CD4-positive, alpha-beta memory T cell (primary cell): ENCODE data around the gene MORC3. TPM values are rescaled to one million over a fixed set of nuclear protein-coding genes. Genes with fewer than 3 reads are reported as not detected.
A peak's percentile ranks its signal among the peaks of the same experiment; 100 is the strongest.
"Not testable (repeated sequence)": the region's sequence is repeated elsewhere in the genome, so short reads cannot be mapped to it uniquely, and the experiment has no call there.

Experiments
- CTCF ChIA-PET: fragments of 350-600 bp; sonication (Branson Sonifier 250); formaldehyde crosslinking; loops from one replicate; lab custom pipeline; 2021; ENCODE audit warnings: inconsistent platforms; ENCODE audit not compliant: partially characterized antibody; lab: Charles Lee
- POLR2A ChIA-PET: fragments of 350-600 bp; sonication (Branson Sonifier 250); formaldehyde crosslinking; loops from one replicate; lab custom pipeline; 2021; ENCODE audit not compliant: partially characterized antibody; lab: Charles Lee
- DNase-seq, 5 donors: peaks; one replicate each; pipeline versions ENCODE4 v3.0.0 to v3.0.0-alpha.2; 2020 to 2022; ENCODE audit warnings: mixed read lengths in 1 of 5
- H3K27ac ChIP-seq: one replicate; pipeline ENCODE4 v1.7.0; 2013; ENCODE audit warnings: low read depth, low read length
- H3K27me3 ChIP-seq: 2 replicates; pipeline ENCODE4 v1.7.0; 2013; ENCODE audit warnings: mild to moderate bottlenecking, low read length, moderate library complexity; ENCODE audit not compliant: insufficient read depth
- H3K36me3 ChIP-seq: 2 replicates; pipeline ENCODE4 v1.7.0; 2013; ENCODE audit warnings: mild to moderate bottlenecking, low read length, moderate library complexity; ENCODE audit not compliant: insufficient read depth
- H3K4me1 ChIP-seq: 2 replicates; pipeline ENCODE4 v1.7.0; 2013; ENCODE audit warnings: mild to moderate bottlenecking, low read length, moderate library complexity; ENCODE audit not compliant: insufficient read depth
- H3K4me3 ChIP-seq, 2 donors: one replicate each; pipeline ENCODE4 v1.7.0; 2013; ENCODE audit warnings: low read length in 2 of 2, mild to moderate bottlenecking in 1 of 2
- H3K9me3 ChIP-seq, 2 donors: one replicate each; pipeline ENCODE4 v1.7.0; 2013; ENCODE audit warnings: low read length in 2 of 2, control low read depth in 1 of 2; ENCODE audit not compliant: control insufficient read depth in 1 of 2
- H3K27ac Mint-ChIP-seq, 7 donors: one replicate each; pipeline ENCODE4 v1.8.0; 2020 to 2021; ENCODE audit warnings: mixed read lengths in 7 of 7, mild to moderate bottlenecking in 6 of 7, inconsistent platforms in 3 of 7, moderate library complexity in 3 of 7
- H3K27me3 Mint-ChIP-seq, 2 donors: one replicate each; pipeline ENCODE4 v1.8.0; 2020 to 2021; ENCODE audit warnings: mixed read lengths in 2 of 2
- H3K36me3 Mint-ChIP-seq, 2 donors: one replicate each; pipeline ENCODE4 v1.8.0; 2020 to 2021; ENCODE audit warnings: mixed read lengths in 2 of 2, inconsistent platforms in 1 of 2, mild to moderate bottlenecking in 1 of 2
- H3K4me1 Mint-ChIP-seq, 4 donors: one replicate each; pipeline ENCODE4 v1.8.0; 2020 to 2021; ENCODE audit warnings: mixed read lengths in 4 of 4, mild to moderate bottlenecking in 1 of 4
- H3K4me3 Mint-ChIP-seq, 8 donors: one replicate each; pipeline ENCODE4 v1.8.0; 2020 to 2021; ENCODE audit warnings: mixed read lengths in 8 of 8, mild to moderate bottlenecking in 7 of 8, moderate library complexity in 6 of 8, inconsistent platforms in 3 of 8
- H3K9me3 Mint-ChIP-seq, 8 donors: one replicate each; pipeline ENCODE4 v1.8.0; 2020 to 2021; ENCODE audit warnings: mixed read lengths in 8 of 8, mild to moderate bottlenecking in 5 of 8, inconsistent platforms in 3 of 8, moderate library complexity in 1 of 8
- intact Hi-C: fragments of 100-400 bp; cut with micrococcal nuclease; formaldehyde crosslinking; loops from one replicate; pipeline ENCODE4 v1.15.1; 2023
- polyA plus RNA-seq, 2 donors: library from polyadenylated mRNA; unstranded; fragments of 300-500 nt; fragmentation: Illumina TruSeq; gene quantifications; one replicate each; pipeline ENCODE4 v1.2.3, GENCODE V29; 2021
- total RNA-seq, 2 experiments: library from RNA; stranded (reverse); gene quantifications; one replicate each; pipeline ENCODE4 v1.2.3, GENCODE V29; 2021

Gene MORC3
- total and polyA plus RNA-seq, 4 experiments from 2014 or later = 31.8 to 108 (median 75.2) TPM

- POLR2A ChIA-PET = interaction anchor here (1.1 to 1.7 kb wide), 3 partner anchors 25 to 316 kb away, joined by 3 to 4 read pairs (median 3); partner anchors contain the start of gene MORC3
- Histone ChIP-seq H3K9me3 (no peaks in the 10 kb centered on the region), H3K4me3 (peak within 1 kb of the TSS; percentile 48 to 66), H3K27me3 (no peaks in the 10 kb centered on the region), H3K36me3 (no peaks in the 10 kb centered on the region), H3K4me1 (peaks cover 11% of the 10 kb centered on the region), H3K27ac (peak within 1 kb of the TSS; percentile 56)
- CTCF ChIA-PET = interaction anchor here (1.1 kb wide), 1 partner anchor 246 kb away, joined by 3 read pairs; no protein-coding TSS in a partner anchor
- peak within 1 kb of the TSS; percentile 81 to 90 (median 84) for H3K4me3 Mint-ChIP-seq
- peak within 1 kb of the TSS in 6 of 7 donors; percentile 72 to 86 (median 78) for H3K27ac Mint-ChIP-seq
- DNase-seq = peak; percentile 72 to 88 (median 82)
- intact Hi-C loops = loop anchor here (1.0 to 5.0 kb wide), 2 partner anchors 229 to 243 kb away; partner anchors contain the start of gene DOP1B
- no peaks in the 10 kb centered on the region for H3K27me3 Mint-ChIP-seq
- H3K4me1 Mint-ChIP-seq = peaks cover 7 to 15% (median 9%) of the 10 kb centered on the region in 4 donors
- peaks cover 0 to 2% of the 10 kb centered on the region in 2 donors for H3K36me3 Mint-ChIP-seq
- no peaks in the 10 kb centered on the region for H3K9me3 Mint-ChIP-seq
These were observed 65.4 kb downstream of the MORC3 start, which contains the start of gene CHAF1B for GRCh38 chr21:36385233-36386030. Gene CHAF1B, plus strand, starts transcription at chr21:36385392. Its CDS starts 745 bp downstream, at chr21:36386137.

GRCh38 chr21:36386031-36386642, 66.1 kb downstream of the MORC3 start:
- H3K27ac Mint-ChIP-seq = peak overlapping the region in 6 of 7 donors; percentile 72 to 86 (median 78)
- H3K27ac ChIP-seq = peak overlapping the region; percentile 56
- H3K4me1 ChIP-seq = peaks cover 11% of the 10 kb centered on the region
- CTCF ChIA-PET = interaction anchor here (1.1 kb wide), 1 partner anchor 247 kb away, joined by 3 read pairs; no protein-coding TSS in a partner anchor
- peak overlapping the region; percentile 48 to 66 for H3K4me3 ChIP-seq
- no peaks in the 10 kb centered on the region for H3K9me3 ChIP-seq
- no peaks in the 10 kb centered on the region for H3K27me3 Mint-ChIP-seq
- peaks cover 7 to 15% (median 9%) of the 10 kb centered on the region in 4 donors for H3K4me1 Mint-ChIP-seq
- no peak for DNase-seq
- peaks cover 0 to 2% of the 10 kb centered on the region in 2 donors for H3K36me3 Mint-ChIP-seq
- intact Hi-C loops = loop anchor here (5.0 kb wide), 1 partner anchor 244 kb away; no protein-coding TSS in a partner anchor
- POLR2A ChIA-PET = interaction anchor here (1.1 to 1.2 kb wide), 2 partner anchors 24 to 317 kb away, joined by 3 read pairs; no protein-coding TSS in a partner anchor
- no peaks in the 10 kb centered on the region for H3K9me3 Mint-ChIP-seq
- no peaks in the 10 kb centered on the region for H3K27me3 ChIP-seq
- no peaks in the 10 kb centered on the region for H3K36me3 ChIP-seq
- H3K4me3 Mint-ChIP-seq = peak overlapping the region; percentile 81 to 90 (median 84)

GRCh38 chr21:36388096-36388495, 68.1 kb downstream of the MORC3 start:
- Mint-ChIP-seq H3K4me3 (no peak overlapping the region), H3K9me3 (peaks cover 0 to 5% (median 0%) of the 10 kb centered on the region in 8 donors), H3K4me1 (peaks cover 4 to 11% (median 7%) of the 10 kb centered on the region in 4 donors), H3K36me3 (peaks cover 3 to 5% of the 10 kb centered on the region in 2 donors), H3K27ac (no peak overlapping the region), H3K27me3 (no peaks in the 10 kb centered on the region)
- H3K27me3 ChIP-seq = no peaks in the 10 kb centered on the region
- no peak overlapping the region for H3K27ac ChIP-seq
- H3K4me3 ChIP-seq = no peak overlapping the region
- ChIA-PET CTCF (interaction anchor here (0.7 to 1.5 kb wide), 2 partner anchors 11 to 307 kb away, joined by 3 to 4 read pairs; no protein-coding TSS in a partner anchor), POLR2A (no interaction called here)
- no peaks in the 10 kb centered on the region for H3K9me3 ChIP-seq
- peaks cover 11% of the 10 kb centered on the region for H3K4me1 ChIP-seq
- intact Hi-C loops = loop anchor here (5.0 kb wide), 1 partner anchor 246 kb away; no protein-coding TSS in a partner anchor
- DNase-seq = no peak
- H3K36me3 ChIP-seq = no peaks in the 10 kb centered on the region

DNA sequence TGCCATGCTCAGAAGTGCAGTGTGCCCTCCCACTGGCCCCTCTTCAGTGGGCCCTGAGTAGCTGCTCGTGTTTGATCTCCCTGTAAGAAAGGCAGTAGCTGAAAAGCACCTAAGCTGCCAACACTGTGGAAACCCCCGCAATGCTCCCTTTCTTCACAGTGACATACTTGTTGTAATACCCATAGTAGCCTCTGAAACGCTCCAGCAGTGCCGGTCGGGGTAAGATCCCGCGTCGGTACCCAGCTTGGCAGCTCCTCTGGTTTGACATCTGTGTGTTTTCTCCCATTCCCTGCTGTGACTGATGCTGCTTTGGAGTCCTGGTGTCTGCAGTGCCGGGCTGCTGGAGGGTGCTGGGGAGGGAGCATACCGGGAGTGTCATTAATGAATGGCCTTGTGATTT, 68.8 kb downstream of the MORC3 start:
- DNase-seq = no peak
- Mint-ChIP-seq H3K4me3 (no peak overlapping the region), H3K27ac (peak overlapping the region in 1 of 7 donors; percentile 11), H3K27me3 (no peaks in the 10 kb centered on the region), H3K4me1 (peaks cover 4 to 11% (median 7%) of the 10 kb centered on the region in 4 donors), H3K9me3 (peaks cover 0 to 5% (median 0%) of the 10 kb centered on the region in 8 donors), H3K36me3 (peaks cover 3 to 5% of the 10 kb centered on the region in 2 donors)
- Histone ChIP-seq H3K27ac (no peak overlapping the region), H3K9me3 (no peaks in the 10 kb centered on the region), H3K27me3 (no peaks in the 10 kb centered on the region), H3K4me1 (peaks cover 11% of the 10 kb centered on the region), H3K36me3 (no peaks in the 10 kb centered on the region), H3K4me3 (no peak overlapping the region)
- POLR2A ChIA-PET = no interaction called here
- CTCF ChIA-PET = interaction anchor here (0.7 to 1.5 kb wide), 2 partner anchors 12 to 308 kb away, joined by 3 to 4 read pairs; no protein-coding TSS in a partner anchor
- intact Hi-C loops = loop anchor here (5.0 kb wide), 1 partner anchor 247 kb away; no protein-coding TSS in a partner anchor

GRCh38 chr21:36391649-36392048, 71.7 kb downstream of the MORC3 start:
- H3K27me3 Mint-ChIP-seq, H3K4me3 ChIP-seq, H3K36me3 ChIP-seq, H3K27me3 ChIP-seq, H3K9me3 Mint-ChIP-seq, H3K9me3 ChIP-seq, H3K4me1 Mint-ChIP-seq, DNase-seq, H3K4me3 Mint-ChIP-seq, H3K4me1 ChIP-seq, POLR2A ChIA-PET, intact Hi-C loops, H3K27ac ChIP-seq: not testable (repeated sequence)
- H3K36me3 Mint-ChIP-seq = peaks cover 6 to 15% of the 10 kb centered on the region in 2 donors
- H3K27ac Mint-ChIP-seq = peak overlapping the region in 1 of 7 donors; percentile 80
- CTCF ChIA-PET = interaction anchor here (0.7 kb wide), 1 partner anchor 146 kb away, joined by 3 read pairs; no protein-coding TSS in a partner anchor

DNA sequence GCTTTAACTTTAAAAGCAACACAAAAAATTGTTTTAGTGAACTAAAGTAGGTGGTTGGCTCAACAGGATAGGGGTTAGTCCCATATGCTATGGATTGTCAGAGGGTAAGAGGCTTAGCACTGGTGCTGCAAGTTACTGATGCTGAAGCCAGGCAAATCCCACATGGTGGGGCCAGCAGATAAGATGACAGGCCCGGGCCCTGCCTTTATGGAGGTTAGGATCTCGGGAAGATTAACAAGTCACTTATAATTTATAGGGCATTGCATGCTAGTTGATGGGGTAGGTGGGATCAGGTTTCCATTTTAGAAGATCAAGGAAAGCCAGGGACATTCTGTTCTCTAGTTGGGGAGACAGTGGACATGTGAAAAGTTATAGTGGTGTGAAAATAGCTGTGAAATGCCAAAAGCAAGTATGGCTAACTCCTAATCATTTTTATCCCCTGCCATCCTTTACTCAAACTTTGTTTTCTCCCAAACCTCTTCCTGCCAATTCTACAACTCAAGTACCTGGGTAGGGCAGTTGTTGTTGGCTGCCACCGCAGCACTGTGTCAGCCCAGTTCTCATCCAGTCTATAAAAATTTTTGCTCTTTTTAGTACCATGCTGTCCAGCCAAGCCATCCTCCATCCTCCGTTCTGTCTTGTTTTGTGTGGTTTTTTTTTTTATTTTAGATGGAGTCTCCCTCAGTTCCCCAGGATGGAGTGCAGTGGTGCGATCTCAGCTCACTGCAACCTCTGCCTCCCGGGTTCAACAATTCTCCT, 75.5 kb downstream of the MORC3 start:
- CTCF ChIA-PET = interaction anchor here (0.7 kb wide), 1 partner anchor 1600 kb away, joined by 3 read pairs; no protein-coding TSS in a partner anchor
- Histone ChIP-seq H3K27ac (no peak overlapping the region), H3K4me1 (no peaks in the 10 kb centered on the region), H3K36me3 (no peaks in the 10 kb centered on the region), H3K9me3 (no peaks in the 10 kb centered on the region), H3K27me3 (no peaks in the 10 kb centered on the region), H3K4me3 (no peak overlapping the region)
- Mint-ChIP-seq H3K4me3 (no peak overlapping the region), H3K36me3 (peaks cover 22 to 26% of the 10 kb centered on the region in 2 donors), H3K27ac (peak overlapping the region in 1 of 7 donors; percentile 17), H3K9me3 (peaks cover 0 to 5% (median 0%) of the 10 kb centered on the region in 8 donors), H3K4me1 (peaks cover 0 to 3% (median 0%) of the 10 kb centered on the region in 4 donors), H3K27me3 (no peaks in the 10 kb centered on the region)
- intact Hi-C loops = no loop called here
- POLR2A ChIA-PET = no interaction called here
- DNase-seq = no peak
